HG03139 (cell line): ENCODE measurements around the gene CES3.

Source experiments
- ATAC-seq: cut with Tn5 transposase; IDR thresholded peaks from one replicate; pipeline ENCODE4 v1.9.1; 2021; ENCODE audit not compliant: unreplicated experiment

Gene CES3, protein sequence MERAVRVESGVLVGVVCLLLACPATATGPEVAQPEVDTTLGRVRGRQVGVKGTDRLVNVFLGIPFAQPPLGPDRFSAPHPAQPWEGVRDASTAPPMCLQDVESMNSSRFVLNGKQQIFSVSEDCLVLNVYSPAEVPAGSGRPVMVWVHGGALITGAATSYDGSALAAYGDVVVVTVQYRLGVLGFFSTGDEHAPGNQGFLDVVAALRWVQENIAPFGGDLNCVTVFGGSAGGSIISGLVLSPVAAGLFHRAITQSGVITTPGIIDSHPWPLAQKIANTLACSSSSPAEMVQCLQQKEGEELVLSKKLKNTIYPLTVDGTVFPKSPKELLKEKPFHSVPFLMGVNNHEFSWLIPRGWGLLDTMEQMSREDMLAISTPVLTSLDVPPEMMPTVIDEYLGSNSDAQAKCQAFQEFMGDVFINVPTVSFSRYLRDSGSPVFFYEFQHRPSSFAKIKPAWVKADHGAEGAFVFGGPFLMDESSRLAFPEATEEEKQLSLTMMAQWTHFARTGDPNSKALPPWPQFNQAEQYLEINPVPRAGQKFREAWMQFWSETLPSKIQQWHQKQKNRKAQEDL

DNA sequence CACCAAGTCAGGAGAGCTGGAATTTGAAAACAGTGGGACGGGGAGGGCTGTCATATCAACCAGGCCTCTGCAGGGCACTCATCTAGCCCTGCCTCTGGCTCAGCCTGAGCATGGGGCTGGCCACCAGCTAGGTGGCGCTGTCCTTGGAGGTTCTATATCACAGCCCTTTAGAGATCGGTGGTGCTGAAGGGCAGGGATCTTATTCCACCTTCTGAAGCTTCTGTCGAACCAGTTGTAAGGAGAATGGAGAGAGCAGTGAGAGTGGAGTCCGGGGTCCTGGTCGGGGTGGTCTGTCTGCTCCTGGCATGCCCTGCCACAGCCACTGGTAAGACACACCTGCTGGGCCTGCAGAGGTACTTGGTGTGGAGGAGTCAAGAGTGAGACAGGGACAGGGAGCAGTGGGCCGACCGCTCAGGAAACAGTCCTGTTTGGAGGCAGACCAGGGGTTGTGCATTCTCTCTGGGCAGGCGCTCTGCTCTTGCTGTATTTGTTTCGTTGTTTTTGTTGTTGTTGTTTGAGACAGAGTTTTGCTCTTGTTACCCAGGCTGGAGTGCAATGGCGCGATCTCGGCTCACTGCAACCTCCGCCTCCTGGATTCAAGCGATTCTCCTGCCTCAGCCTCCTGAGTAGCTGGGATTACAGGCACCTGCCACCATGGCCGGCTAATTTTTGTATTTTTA, at the start of gene CES3:
TSS of gene CES3 (plus strand) at position 202 of the 680 bp plus-strand sequence. CDS start at position 244, 42 bp downstream.
- ATAC-seq, result peak; percentile 75

DNA sequence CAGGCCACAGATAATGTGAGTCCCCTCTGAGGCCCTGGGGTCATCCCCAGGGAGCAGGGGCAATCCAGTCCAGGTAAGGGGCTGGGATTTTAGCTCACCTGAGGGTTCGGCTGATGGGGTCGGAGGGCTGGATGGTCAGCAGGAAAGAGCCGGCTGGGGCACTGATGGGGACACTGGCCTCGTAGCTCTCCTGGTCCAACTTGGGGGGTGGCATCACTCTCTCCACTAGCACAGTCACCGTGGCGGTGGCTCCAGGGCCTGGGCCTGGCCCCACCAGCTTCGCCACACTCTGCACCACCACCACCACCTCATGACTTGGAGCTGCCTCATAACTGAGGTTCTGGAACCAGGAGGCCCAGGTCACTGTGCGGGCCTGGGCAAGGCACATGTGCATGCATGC, 49.3 kb upstream of the CES3 start:
- ATAC-seq, result no peak

- no peak for ATAC-seq
These were observed 48.0 kb upstream of the CES3 start for GRCh38 chr16:66913081-66913480.

GRCh38 chr16:66913711-66914110, 47.4 kb upstream of the CES3 start:
- no peak for ATAC-seq

GRCh38 chr16:66914541-66914940, 46.5 kb upstream of the CES3 start:
- no peak for ATAC-seq

DNA sequence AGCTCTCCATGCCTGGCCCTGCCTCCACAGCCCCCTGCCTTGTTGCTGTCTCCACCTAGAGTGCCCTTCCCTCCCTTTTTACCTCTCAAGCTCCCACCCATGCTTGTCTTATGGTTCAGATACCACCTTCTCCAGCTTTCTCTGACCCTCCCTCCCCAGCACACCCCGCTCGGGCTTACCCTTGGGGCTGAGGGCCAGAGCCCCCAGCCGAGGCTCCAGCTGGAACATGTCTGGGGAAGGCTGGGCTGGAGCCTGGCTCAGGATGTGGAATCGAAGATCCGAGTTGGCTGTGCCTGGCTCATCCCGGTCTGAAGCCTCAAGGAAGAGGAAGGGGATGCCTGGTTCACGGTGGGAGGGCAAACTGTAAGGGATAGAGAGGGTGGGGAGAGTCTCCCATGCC, 46.0 kb upstream of the CES3 start:
- no peak for ATAC-seq

- ATAC-seq, result no peak
These were observed 44.5 kb upstream of the CES3 start for GRCh38 chr16:66916518-66916917.

- ATAC-seq, result no peak
These were observed 43.3 kb upstream of the CES3 start for GRCh38 chr16:66917741-66918140.

DNA sequence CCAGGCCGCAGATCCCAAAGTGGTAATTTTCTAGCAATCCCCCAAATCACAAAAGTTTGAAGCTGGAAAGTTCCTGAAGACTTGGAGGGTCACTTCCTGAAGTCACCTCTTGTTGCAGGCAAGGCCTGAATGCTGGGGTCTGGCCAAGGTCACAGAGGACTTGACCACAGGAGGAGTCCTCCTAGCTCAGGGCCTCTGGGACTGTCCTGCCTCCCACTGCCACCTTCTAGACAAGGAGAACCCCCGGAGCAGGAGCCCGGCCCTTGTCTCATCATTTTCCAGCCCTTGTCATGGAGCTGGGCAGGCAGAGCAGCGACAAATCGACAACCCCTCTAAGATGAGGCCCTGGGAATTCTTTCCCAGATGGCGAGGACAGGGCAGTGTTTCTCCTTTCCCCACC, 42.7 kb upstream of the CES3 start:
- no peak for ATAC-seq

DNA sequence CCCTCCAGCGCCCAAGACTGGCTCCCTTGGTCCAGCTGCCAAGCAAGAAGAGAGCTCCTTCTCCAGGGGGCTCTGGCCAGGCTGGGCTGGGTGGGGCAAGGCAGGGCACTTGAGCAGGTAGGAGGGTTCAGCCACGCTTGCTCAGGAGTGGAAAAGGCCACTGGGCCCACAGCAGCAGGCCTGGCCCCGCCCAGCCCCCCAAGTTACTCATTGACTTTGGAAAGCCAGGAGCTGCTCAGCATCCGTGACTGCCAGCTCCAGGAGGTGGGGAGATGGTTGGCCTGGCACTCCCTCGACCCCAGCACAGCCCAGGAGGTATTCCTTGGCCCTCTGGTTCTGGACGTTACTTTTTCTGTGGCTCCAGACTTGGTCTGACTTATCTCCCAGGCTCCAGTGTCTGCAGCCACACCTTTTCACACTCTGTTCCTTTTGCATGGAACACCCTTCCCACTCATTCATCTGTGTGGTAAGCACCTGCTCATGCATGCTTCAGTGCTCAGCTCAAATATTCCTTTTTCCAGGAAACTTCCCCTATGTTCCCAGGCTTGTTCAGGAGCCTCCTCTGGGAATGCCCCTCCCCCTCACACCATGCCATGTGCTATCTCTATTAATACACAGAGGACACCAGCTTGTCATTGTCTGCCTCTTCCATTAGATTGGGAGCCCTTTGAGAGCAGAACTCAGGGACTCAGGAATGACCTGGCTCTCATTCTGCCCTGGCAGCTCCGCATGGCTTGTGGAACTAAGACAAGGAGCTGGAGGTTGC, 42.1 kb upstream of the CES3 start, which contains the start of gene CDH16:
TSS of gene CDH16 (minus strand) at position 83 of the 766 bp plus-strand sequence. CDS start 820 bp downstream, outside the sequence.
- ATAC-seq, result no peak

DNA sequence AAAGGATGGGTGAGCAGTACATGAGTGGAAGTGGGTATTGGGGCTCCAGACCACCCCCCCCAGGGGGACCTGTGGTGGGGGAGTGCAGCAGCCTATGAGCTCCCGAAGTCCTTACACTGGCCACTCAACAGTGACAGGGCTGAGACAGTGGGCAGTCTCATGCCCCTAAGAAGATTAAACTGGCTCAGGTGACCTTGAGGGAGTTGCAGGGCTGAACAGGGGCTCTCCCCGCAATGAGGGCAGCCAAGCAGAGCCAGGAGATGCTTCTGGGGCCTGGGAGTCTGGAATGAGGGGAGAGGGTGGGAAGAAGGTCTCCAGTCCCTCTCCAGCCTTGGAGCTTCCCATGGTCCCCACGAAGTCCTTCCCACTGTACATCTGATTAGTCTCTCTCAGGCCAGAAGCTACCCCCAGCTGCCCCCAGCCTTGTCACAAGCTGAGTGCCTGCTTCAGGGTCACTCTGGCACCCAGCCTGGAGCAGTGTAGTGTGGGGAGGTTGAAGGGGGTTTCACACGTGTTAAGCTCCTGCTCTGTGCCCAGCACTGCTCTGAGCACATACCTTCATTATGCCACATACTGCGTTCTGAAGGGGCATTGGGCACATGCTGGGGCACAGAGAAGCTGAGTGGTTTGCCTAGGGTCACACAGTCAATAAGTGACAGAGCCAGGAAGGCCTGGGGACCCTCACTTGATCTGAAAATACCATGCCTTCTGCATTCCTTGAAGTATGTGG, 41.3 kb upstream of the CES3 start:
- ATAC-seq, result no peak

DNA sequence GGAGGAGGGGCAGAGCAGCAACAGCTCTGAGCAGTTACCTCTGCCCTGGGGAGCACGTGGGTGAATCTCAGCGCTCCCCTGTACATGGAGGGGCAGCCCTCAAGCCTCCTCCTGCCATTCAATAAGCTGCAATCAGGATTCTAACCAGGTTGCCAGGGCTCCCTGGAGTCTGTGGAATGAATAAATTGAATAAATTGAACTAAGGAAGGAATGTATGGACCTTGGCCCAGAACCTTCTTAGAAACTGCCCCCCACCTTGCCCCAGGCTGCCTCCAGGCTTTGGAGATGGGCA, 40.8 kb upstream of the CES3 start:
- ATAC-seq, result no peak

GRCh38 chr16:66920924-66921680, 40.0 kb upstream of the CES3 start:
- no peak for ATAC-seq

DNA sequence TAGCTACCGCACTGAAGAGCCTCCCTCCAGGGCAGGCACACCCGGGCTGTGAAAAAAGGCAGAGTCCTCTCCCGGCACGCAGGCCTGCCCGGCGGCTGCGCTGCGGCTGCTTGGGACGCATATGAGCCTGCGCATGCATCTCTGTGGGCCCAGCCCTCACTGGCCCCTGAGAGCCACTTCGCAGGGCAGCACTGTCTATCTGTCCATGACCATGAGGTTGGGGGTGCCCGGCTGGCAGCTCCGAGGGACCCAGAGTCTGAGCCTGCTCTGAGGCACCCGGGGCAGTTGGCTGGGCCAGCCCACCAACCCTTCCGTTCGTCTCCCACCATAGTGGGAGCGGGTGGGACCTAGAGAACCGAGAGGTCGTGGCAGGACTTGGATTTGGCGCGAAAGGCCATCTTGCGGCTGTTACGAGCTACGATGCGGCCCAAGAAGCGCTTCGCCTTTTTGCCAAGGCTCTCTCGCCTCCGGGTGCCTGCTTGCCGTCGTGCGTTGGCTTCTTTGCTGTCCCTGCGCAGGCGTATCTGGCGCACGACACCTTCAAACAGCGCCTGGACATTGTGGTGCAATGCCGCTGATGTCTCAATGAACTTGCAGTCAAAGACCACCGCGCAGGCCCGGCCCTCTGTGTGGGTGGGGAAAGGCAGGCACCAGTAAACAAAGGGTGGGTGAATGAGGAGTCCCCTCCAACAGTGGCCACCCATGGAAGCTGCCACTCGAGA, 39.2 kb upstream of the CES3 start:
- no peak for ATAC-seq

- ATAC-seq, result no peak
These were observed 37.8 kb upstream of the CES3 start for GRCh38 chr16:66923247-66923731.

DNA sequence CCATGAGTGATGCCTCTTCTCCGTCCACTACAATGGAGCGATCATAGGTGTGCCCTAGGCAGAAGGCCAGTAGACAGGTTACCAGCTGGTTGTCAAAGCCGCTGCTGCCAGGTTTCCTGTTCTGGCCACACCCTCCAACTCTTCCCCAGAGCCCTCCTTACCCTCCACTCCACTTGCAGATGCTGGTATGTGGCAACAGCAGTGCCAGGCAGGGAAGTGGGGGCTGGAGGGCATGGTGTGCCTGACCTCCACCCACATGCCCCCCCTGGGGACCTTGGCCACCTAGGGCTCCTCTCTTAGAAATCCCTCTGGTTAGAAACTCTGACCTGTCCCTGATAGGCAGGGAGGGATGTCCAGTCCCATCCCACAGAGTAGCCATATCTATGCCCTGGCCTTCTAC, 37.2 kb upstream of the CES3 start:
- no peak for ATAC-seq

DNA sequence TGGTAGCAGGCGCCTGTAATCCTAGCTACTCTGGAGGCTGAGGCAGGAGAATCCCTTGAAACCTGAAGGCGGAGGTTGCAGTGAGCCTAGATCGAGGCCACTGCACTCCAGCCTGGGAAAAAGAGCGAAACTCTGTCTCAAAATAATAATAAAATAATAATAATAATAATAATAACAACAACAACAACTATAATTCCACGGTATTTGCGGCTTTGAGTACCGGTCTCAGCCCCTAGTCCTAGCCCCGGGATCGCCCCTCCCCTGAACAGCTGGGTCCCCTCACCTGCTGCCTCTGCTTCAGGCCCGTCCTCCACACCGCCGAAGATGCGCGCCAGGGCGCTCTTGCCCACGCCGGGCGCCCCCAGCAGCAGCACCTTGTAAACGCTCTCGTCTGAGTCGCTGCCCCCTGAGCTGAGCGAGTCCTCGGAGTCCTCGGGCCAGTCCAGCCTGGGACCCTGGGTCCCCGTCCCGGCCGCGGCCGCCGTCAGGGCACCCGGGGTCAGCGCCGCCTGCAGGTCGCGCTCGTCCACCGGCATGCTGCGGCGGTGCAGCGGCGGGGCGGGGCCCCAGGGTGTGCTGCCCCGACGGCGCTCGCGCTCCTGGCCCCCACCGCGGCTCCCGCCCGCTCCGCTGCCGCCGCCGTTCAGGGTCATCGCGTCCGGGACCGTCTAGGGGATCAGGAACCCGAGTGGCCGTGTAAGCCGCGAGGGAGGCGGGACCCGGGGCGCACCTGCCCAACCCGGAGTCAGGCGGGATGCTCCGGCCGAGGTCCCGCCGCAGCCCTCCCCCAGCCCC, 36.3 kb upstream of the CES3 start:
- ATAC-seq, result no peak

DNA sequence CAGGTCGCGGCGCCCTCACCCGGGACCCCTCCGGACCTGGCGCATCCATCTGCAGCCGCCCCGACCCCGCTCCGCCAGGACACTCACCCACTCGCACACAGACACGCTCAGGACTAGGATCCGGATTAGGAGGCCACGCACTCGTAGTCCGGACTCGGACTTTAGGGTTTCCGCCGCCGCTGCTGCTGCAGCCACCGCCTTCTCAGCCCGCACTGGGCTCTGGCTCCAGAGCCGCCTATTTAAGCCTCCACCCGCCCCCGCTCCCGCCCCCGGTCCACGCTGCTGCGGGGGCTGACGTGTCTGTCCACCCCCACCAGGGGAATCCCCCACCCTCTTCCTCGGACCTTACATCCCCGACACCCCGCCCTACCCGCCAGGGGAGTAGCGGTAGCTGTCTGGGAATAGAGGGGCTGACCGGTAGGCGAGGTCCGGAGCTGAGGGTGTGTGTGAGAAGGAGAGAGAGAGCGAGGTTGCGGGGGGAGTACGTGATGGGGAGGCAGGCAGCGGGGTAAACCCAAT, 35.7 kb upstream of the CES3 start, which contains the start of gene RRAD:
TSS of gene RRAD (minus strand) at position 214 of the 519 bp plus-strand sequence. CDS start 356 bp downstream, outside the sequence.
- no peak for ATAC-seq
